IPS-NIHi11 (cell line): ENCODE data around the gene OR52B6.
"Not testable (repeated sequence)": the region's sequence is repeated elsewhere in the genome, so short reads cannot be mapped to it uniquely, and the experiment has no call there.

ENCODE experiments used
- DNase-seq: peaks from one replicate; pipeline ENCODE4 v3.0.0; 2012; ENCODE audit warnings: mixed read lengths, low spot score

Gene OR52B6

GRCh38 chr11:5580577-5580976 lies at the start of gene OR52B6:
Gene OR52B6 (plus strand): TSS chr11:5580877. CDS start chr11:5580877, 0 bp downstream.
- no peak for DNase-seq

GRCh38 chr11:5531053-5531831 lies 49.4 kb upstream of the OR52B6 start:
- DNase-seq: no peak

- DNase-seq: no peak
These were observed 46.6 kb upstream of the OR52B6 start for GRCh38 chr11:5534046-5534445.

- no peak for DNase-seq
These were observed 44.2 kb upstream of the OR52B6 start for GRCh38 chr11:5536482-5536881.

GRCh38 chr11:5541427-5541826 lies 39.2 kb upstream of the OR52B6 start:
- no peak for DNase-seq

GRCh38 chr11:5546457-5546856 lies 34.2 kb upstream of the OR52B6 start:
- no peak for DNase-seq

GRCh38 chr11:5547982-5548381 lies 32.7 kb upstream of the OR52B6 start:
- no peak for DNase-seq

GRCh38 chr11:5548440-5548839 lies 32.2 kb upstream of the OR52B6 start, which contains the start of gene OR52H1:
Gene OR52H1 (minus strand): TSS chr11:5548540. CDS start chr11:5545505, 3,035 bp downstream.
- no peak for DNase-seq

GRCh38 chr11:5550440-5551095 lies 30.1 kb upstream of the OR52B6 start:
- no peak for DNase-seq

GRCh38 chr11:5553343-5553742 lies 27.3 kb upstream of the OR52B6 start:
- no peak for DNase-seq

GRCh38 chr11:5556596-5557188 lies 24.0 kb upstream of the OR52B6 start:
- DNase-seq: no peak

- DNase-seq: no peak
These were observed 22.9 kb upstream of the OR52B6 start for GRCh38 chr11:5557751-5558150.

GRCh38 chr11:5564259-5565019 lies 16.2 kb upstream of the OR52B6 start:
- DNase-seq: no peak

GRCh38 chr11:5574654-5575053 lies 6.0 kb upstream of the OR52B6 start:
- DNase-seq: no peak

GRCh38 chr11:5575152-5575551 lies 5.5 kb upstream of the OR52B6 start:
- DNase-seq: no peak

GRCh38 chr11:5577101-5577500 lies 3.6 kb upstream of the OR52B6 start:
- no peak for DNase-seq

- no peak for DNase-seq
These were observed 337 bp downstream of the OR52B6 start for GRCh38 chr11:5581014-5581413.

GRCh38 chr11:5584458-5584857 lies 3.8 kb downstream of the OR52B6 start:
- DNase-seq: not testable (repeated sequence)

GRCh38 chr11:5589906-5590305 lies 9.2 kb downstream of the OR52B6 start:
- not testable (repeated sequence) for DNase-seq

- DNase-seq: no peak
These were observed 10.9 kb downstream of the OR52B6 start for GRCh38 chr11:5591613-5592012.

- no peak for DNase-seq
These were observed 11.9 kb downstream of the OR52B6 start for GRCh38 chr11:5592615-5593014.

GRCh38 chr11:5593146-5593545 lies 12.5 kb downstream of the OR52B6 start:
- no peak for DNase-seq
